Kidney capillary endothelial cell (primary cell): Measurements from ENCODE around the gene HOXD4.

Experiments
- DNase-seq: peaks from one replicate; pipeline ENCODE4 v3.0.0-alpha.2; 2018; ENCODE audit warnings: low spot score

HOXD4 gene

GRCh38 chr2:176170602-176171305 lies 19.4 kb downstream of the HOXD4 start:
- DNase-seq: no peak

- DNase-seq: no peak
Measured at GRCh38 chr2:176171351-176172006, 20.1 kb downstream of the HOXD4 start.

- no peak for DNase-seq
Measured at GRCh38 chr2:176172007-176172894, 20.9 kb downstream of the HOXD4 start.

- no peak for DNase-seq
Measured at GRCh38 chr2:176172895-176173566, 21.7 kb downstream of the HOXD4 start.

- DNase-seq: no peak
Measured at GRCh38 chr2:176173567-176174381, 22.4 kb downstream of the HOXD4 start.

- DNase-seq: no peak
Measured at GRCh38 chr2:176174382-176174823, 23.1 kb downstream of the HOXD4 start.

- DNase-seq: no peak
Measured at GRCh38 chr2:176174824-176175708, 23.7 kb downstream of the HOXD4 start.

- no peak for DNase-seq
Measured at GRCh38 chr2:176175709-176176607, 24.6 kb downstream of the HOXD4 start.

- peak; percentile 48 for DNase-seq
Measured at GRCh38 chr2:176177580-176178037, 26.3 kb downstream of the HOXD4 start.

- peak; percentile 59 for DNase-seq
Measured at GRCh38 chr2:176178038-176178756, 26.8 kb downstream of the HOXD4 start.

- DNase-seq: peak; percentile 87
Measured at GRCh38 chr2:176178757-176179295, 27.5 kb downstream of the HOXD4 start.

- no peak for DNase-seq
Measured at GRCh38 chr2:176181551-176181950, 30.2 kb downstream of the HOXD4 start.

GRCh38 chr2:176182671-176183070 lies 31.3 kb downstream of the HOXD4 start:
- no peak for DNase-seq

GRCh38 chr2:176184749-176185148 lies 33.4 kb downstream of the HOXD4 start:
- DNase-seq: no peak

- no peak for DNase-seq
Measured at GRCh38 chr2:176186024-176186423, 34.7 kb downstream of the HOXD4 start.

GRCh38 chr2:176187200-176187898 lies 36.0 kb downstream of the HOXD4 start:
- DNase-seq: no peak
